Tibial artery (tissue), 4 donors: Measurements from ENCODE around the gene KRTAP2-1.
"Not testable (repeated sequence)": the region's sequence is repeated elsewhere in the genome, so short reads cannot be mapped to it uniquely, and the experiment has no call there.

Experiments used
- DNase-seq, 2 donors: peaks; one replicate each; pipeline ENCODE4 v3.0.0-alpha.2; 2019
- H3K27ac ChIP-seq, 2 donors: fragments of 200-600 bp; sonication (generic) in 1 of 2; 1 replicate in 1 of 2; 2 replicates in 1 of 2; pipeline ENCODE4 v1.5.1; 2018 to 2019; ENCODE audit warnings: mild to moderate bottlenecking in 1 of 2
- H3K27me3 ChIP-seq, 2 donors: fragments of 200-600 bp; sonication (generic) in 1 of 2; one replicate each; pipeline versions ENCODE4 v1.5.1 to v1.6.0; 2016 to 2019
- H3K36me3 ChIP-seq, 3 donors: fragments of 200-600 bp; sonication (generic) in 2 of 3; one replicate each; pipeline ENCODE4 v1.5.1; 2016 to 2019; ENCODE audit warnings: mild to moderate bottlenecking in 2 of 3
- H3K4me1 ChIP-seq, 4 donors: fragments of 200-600 bp; sonication (generic) in 2 of 4; 1 replicate in 3 of 4; 2 replicates in 1 of 4; pipeline ENCODE4 v1.5.1; 2016 to 2019
- H3K4me3 ChIP-seq, 2 donors: fragments of 200-600 bp; sonication (generic) in 1 of 2; 1 replicate in 1 of 2; 2 replicates in 1 of 2; pipeline ENCODE4 v1.5.1; 2018 to 2019; ENCODE audit warnings: mild to moderate bottlenecking in 2 of 2
- H3K9me3 ChIP-seq, 3 donors: fragments of 200-600 bp; sonication (generic) in 1 of 3; one replicate each; pipeline ENCODE4 v1.5.1; 2016 to 2019
- CTCF ChIP-seq, 2 experiments: fragments of 200-600 bp in 1 of 2; fragments of 450-650 bp in 1 of 2; IDR thresholded peaks; one replicate each; pipeline ENCODE4 v1.5.1; 2017 to 2019; ENCODE audit warnings: antibody characterized with exemption in 2 of 2, mild to moderate bottlenecking in 1 of 2, moderate library complexity in 1 of 2
- intact Hi-C: fragments of 100-400 bp; cut with DNase I; formaldehyde crosslinking; loops from one replicate; pipeline ENCODE4 v1.15.0; 2023; ENCODE audit warnings: low total_unique reads

KRTAP2-1 gene

GRCh38 chr17:41009301-41009760, 37.8 kb downstream of the KRTAP2-1 start:
- no peak for DNase-seq
- H3K27me3 ChIP-seq: no peaks in the 10 kb centered on the region
- H3K4me3 ChIP-seq: no peak overlapping the region
- intact Hi-C loops: no loop called here
- H3K36me3 ChIP-seq: no peaks in the 10 kb centered on the region
- no peaks in the 10 kb centered on the region for H3K9me3 ChIP-seq
- TF ChIP-seq CTCF (IDR thresholded peaks at IDR 0.05): no peak
- H3K4me1 ChIP-seq: no peaks in the 10 kb centered on the region
- no peak overlapping the region for H3K27ac ChIP-seq

- TF ChIP-seq CTCF (IDR thresholded peaks at IDR 0.05): no peak
- Histone ChIP-seq H3K36me3 (no peaks in the 10 kb centered on the region), H3K4me1 (no peaks in the 10 kb centered on the region), H3K4me3 (no peak within 1 kb of the TSS), H3K9me3 (no peaks in the 10 kb centered on the region), H3K27me3 (no peaks in the 10 kb centered on the region), H3K27ac (no peak within 1 kb of the TSS)
- no peak for DNase-seq
- intact Hi-C loops: no loop called here
Measured at GRCh38 chr17:41008811-41009210, 38.3 kb downstream of the KRTAP2-1 start, which contains the start of gene KRTAP3-1. Gene KRTAP3-1 (minus strand): TSS chr17:41009128. CDS start chr17:41009074, 54 bp downstream.

- no peak overlapping the region for H3K27ac ChIP-seq
- no peak overlapping the region for H3K4me3 ChIP-seq
- no peaks in the 10 kb centered on the region for H3K9me3 ChIP-seq
- no peak for TF ChIP-seq CTCF (IDR thresholded peaks at IDR 0.05)
- no peaks in the 10 kb centered on the region for H3K36me3 ChIP-seq
- no peak for DNase-seq
- no peaks in the 10 kb centered on the region for H3K4me1 ChIP-seq
- no peaks in the 10 kb centered on the region for H3K27me3 ChIP-seq
- intact Hi-C loops: no loop called here
Measured at GRCh38 chr17:41004397-41004796, 42.7 kb downstream of the KRTAP2-1 start.

GRCh38 chr17:41003926-41004325, 43.2 kb downstream of the KRTAP2-1 start:
- Histone ChIP-seq H3K27ac (no peak overlapping the region), H3K9me3 (no peaks in the 10 kb centered on the region), H3K36me3 (no peaks in the 10 kb centered on the region), H3K4me1 (no peaks in the 10 kb centered on the region), H3K27me3 (no peaks in the 10 kb centered on the region), H3K4me3 (no peak overlapping the region)
- DNase-seq: no peak
- TF ChIP-seq CTCF (IDR thresholded peaks at IDR 0.05): no peak
- intact Hi-C loops: no loop called here

GRCh38 chr17:41002814-41003213, 44.3 kb downstream of the KRTAP2-1 start:
- H3K27me3 ChIP-seq: no peaks in the 10 kb centered on the region
- H3K36me3 ChIP-seq: no peaks in the 10 kb centered on the region
- no peak overlapping the region for H3K4me3 ChIP-seq
- H3K27ac ChIP-seq: no peak overlapping the region
- intact Hi-C loops: no loop called here
- H3K9me3 ChIP-seq: no peaks in the 10 kb centered on the region
- DNase-seq: no peak
- no peak for TF ChIP-seq CTCF (IDR thresholded peaks at IDR 0.05)
- no peaks in the 10 kb centered on the region for H3K4me1 ChIP-seq

GRCh38 chr17:41001795-41002194, 45.3 kb downstream of the KRTAP2-1 start:
- Histone ChIP-seq H3K27ac (no peak overlapping the region), H3K4me1 (no peaks in the 10 kb centered on the region)

GRCh38 chr17:40999563-40999962, 47.6 kb downstream of the KRTAP2-1 start, which contains the start of gene KRTAP3-2:
Gene KRTAP3-2 (minus strand): TSS chr17:40999906. CDS start chr17:40999853, 53 bp downstream.
- H3K4me3 ChIP-seq, H3K36me3 ChIP-seq, DNase-seq, H3K27me3 ChIP-seq, H3K4me1 ChIP-seq, H3K9me3 ChIP-seq, intact Hi-C loops, H3K27ac ChIP-seq: not testable (repeated sequence)

More at GRCh38 chr17:41001795-41002194, 45.3 kb downstream of the KRTAP2-1 start:
- Histone ChIP-seq H3K27me3 (no peaks in the 10 kb centered on the region), H3K9me3 (no peaks in the 10 kb centered on the region), H3K36me3 (no peaks in the 10 kb centered on the region), H3K4me3 (no peak overlapping the region)
- intact Hi-C loops: no loop called here
- no peak for DNase-seq
- TF ChIP-seq CTCF (IDR thresholded peaks at IDR 0.05): no peak
